NCI-H128 (cell line): Measurements from ENCODE around the gene MPPED2.

Experiments used
- DNase-seq: peaks from one replicate; lab custom pipeline; 2025; ENCODE audit not compliant: unreplicated experiment; lab: John Stamatoyannopoulos, UW

MPPED2 gene

DNA sequence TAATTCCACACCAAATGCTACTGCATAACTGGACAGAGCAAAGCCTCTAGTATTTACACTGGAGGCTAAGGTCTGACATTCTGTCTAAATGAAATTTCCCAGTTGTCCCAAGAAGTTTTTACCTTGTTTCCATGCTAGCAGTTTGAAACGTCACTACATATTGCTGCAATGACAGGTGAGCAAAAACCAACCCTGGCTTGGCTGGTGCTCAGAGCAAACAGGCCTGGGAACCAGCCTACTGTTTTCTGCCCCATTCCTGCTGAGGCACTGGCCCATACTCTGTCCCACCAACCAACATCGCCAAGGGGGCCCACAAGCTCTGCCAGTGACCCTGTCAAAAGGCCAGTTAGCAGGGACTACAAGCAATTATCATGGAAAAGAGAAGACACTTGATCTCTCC is 131.1 kb downstream of the MPPED2 start:
- DNase-seq: no peak

GRCh38 chr11:30454541-30454940 is 131.6 kb downstream of the MPPED2 start:
- DNase-seq: no peak

GRCh38 chr11:30454111-30454510 is 132.0 kb downstream of the MPPED2 start:
- DNase-seq: no peak

- DNase-seq: no peak
Observed at GRCh38 chr11:30453705-30454104, 132.4 kb downstream of the MPPED2 start.

DNA sequence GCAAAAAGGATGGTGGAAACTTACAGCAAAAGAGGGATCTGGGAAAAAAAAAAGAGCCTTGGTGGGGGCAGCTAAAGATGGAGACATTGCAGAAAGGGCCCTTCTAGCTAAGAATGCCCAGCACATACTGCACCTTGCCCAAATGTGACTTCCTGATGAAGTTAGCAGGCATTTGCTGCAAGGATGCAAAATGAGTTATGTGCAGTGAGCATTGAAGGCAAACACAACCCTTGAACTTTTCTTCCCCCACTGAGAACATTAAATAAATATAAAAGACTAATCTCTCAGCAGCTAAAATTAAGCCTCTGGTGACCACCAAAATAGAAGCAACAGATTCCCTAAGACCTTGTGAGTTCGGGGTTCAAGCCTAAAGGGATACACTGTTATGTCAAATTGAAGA is 133.3 kb downstream of the MPPED2 start:
- DNase-seq: no peak

DNA sequence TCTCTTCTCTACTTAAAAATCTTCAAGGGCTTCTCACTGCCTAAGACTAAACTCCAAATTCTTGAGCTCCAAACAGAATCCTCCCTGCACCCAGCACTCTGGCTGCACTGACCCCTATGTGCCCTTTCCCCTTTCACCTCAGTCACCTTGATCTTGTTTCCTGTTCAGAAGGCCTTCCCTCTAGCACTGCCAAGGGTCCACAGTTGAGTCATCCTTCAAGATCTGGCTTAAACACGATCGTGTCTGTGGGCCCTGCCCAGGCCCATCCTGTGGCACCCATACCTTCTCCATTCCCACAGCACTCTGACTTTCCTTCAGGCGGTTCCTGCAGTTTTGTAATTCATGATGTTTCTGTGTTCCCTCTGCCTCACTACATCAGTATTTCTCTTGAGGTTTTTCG is 134.0 kb downstream of the MPPED2 start:
- DNase-seq: no peak

DNA sequence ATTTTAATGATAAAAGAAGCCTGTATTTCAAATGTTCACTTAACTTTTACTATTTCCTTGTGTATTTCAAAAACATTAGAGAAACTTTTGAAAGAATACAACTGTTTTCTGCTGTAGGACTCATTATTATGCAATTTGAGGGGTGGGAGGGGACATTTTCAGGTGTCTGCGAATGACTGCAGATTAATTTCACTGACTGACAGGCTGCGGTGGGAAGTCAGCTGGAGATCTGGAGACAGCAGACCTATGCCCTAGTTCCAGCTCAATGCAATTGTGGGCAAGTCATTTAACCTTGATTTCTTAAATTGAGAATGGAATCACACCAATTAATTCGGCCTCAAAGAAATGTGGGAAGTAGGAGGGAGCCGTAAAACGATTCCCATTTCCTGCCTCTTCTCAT is 134.5 kb downstream of the MPPED2 start:
- no peak for DNase-seq

- no peak for DNase-seq
Observed at GRCh38 chr11:30451167-30451566, 135.0 kb downstream of the MPPED2 start.

DNA sequence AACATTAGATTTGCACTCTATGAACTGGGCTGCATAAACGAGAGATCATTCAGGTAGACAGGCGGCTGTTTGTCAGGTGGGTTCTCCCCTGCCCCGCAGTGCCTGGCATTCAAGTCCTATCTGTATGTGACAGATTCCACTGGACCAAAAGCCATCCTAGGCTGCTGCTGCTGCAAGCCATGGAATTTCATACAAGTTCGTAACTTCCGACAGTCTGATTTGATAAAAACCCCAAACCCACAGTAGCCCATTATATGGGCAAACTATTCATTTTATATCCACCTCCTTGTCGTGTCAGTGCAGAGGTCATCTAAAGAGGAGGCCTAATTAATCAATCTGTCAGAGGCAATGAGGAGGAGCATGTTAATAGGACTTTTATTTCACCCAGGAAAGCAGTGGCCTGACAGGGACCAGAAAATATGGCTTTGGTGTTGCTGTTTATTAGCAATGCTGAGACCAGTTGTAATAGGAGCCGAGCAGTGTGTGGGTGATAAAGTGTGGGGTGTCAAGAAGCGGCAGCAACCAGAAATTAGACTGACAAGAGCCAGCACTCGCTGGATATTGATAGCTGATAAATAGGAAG is 139.0 kb downstream of the MPPED2 start:
- DNase-seq: no peak

DNA sequence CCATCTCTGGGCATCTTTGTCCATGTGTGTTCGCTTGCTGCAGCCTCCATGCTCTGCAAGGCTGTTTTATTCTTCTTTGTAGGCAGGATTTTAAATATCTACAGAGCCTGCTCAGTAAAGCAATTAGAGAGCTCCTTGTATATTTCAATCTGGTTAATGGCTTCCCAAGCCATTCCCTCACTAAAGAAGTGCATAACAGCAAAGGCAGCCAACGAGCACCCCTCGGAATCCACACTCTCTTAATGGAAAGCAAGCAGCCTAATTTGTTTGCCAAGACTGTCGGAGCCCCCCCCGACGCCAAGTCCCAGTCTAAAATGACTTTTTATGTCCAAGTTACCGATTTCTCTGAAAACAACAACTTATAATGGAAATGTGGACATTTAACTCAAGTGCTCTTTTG is 139.6 kb downstream of the MPPED2 start:
- no peak for DNase-seq

DNA sequence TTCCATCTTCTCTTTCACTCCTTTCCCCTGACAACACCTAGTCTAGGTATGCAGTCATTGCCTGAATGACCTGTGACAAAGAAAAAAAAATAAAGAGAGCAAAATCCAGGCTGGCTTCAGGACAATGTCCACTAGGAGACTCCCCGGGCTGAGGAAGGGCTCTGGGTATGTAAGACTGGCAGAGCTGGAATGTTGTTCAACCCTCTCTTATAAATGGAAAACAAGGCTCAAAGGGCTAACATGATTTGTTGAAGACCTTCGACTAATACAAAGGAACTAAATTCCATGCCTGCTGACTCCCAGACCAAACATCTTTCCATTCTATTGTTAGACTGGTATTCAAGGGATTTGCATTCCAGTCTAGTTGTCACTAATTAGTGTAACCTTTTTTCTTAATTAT is 141.1 kb downstream of the MPPED2 start:
- no peak for DNase-seq

DNA sequence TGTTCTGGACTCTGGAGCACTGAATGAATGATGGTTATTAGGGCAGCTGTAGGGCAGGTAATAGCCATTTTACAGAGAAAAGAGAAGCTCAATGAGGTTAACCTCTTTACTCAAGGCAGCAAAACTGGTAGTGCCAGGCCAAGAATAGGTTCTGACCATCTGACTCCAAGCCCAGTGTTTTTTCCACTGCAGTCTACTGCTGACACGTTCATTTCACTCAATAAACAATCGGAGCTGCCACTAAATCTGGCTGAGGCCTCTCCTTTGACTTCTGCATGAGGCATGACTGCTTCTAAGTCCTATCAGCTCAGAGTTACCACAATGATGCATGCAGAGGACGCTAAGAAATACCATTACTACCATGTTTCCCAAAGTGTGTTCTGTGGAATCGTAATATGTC is 145.6 kb downstream of the MPPED2 start:
- no peak for DNase-seq

DNA sequence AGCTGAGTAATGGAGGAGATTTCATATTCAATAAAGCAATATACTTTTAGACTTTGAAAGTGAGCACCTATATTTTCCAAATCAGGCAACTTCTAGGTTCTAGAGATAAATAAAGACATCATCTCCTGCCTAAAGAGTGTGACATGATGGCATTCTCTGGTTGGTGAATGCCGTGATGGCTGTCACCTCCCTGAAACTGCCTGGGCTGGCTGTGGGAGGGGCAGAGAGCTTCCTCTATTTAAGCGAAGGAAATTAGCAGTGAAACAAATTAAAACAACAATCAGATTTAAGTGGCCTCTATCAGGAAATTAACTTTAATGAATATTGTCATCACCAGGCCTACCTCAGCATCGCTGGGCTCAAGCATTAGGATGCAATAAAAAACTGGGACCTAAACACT is 149.4 kb downstream of the MPPED2 start:
- no peak for DNase-seq

- no peak for DNase-seq
Observed at GRCh38 chr11:30435488-30435887, 150.7 kb downstream of the MPPED2 start.

- DNase-seq: no peak
Observed at GRCh38 chr11:30434901-30435300, 151.3 kb downstream of the MPPED2 start.

GRCh38 chr11:30433831-30434230 is 152.3 kb downstream of the MPPED2 start:
- no peak for DNase-seq

DNA sequence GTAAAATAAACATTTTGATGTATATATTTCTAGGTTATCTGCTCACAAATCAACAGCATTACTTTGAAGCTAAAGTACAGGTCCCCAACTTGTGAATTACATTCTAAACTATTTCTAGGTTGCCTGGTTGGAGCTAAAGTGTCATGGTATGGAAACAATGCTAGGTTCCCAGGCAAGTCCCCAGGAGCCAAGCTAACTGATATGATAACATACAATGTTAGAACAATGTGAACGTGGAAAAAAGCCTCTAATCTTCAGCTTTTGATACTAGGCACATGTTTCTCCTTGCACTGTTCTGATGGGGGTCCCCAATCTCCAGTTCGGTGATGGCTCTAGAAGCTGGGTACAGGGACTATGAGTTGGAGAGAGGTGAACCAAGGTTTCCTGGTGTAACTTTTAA is 153.4 kb downstream of the MPPED2 start:
- no peak for DNase-seq

- DNase-seq: no peak
Observed at GRCh38 chr11:30432178-30432577, 154.0 kb downstream of the MPPED2 start.

DNA sequence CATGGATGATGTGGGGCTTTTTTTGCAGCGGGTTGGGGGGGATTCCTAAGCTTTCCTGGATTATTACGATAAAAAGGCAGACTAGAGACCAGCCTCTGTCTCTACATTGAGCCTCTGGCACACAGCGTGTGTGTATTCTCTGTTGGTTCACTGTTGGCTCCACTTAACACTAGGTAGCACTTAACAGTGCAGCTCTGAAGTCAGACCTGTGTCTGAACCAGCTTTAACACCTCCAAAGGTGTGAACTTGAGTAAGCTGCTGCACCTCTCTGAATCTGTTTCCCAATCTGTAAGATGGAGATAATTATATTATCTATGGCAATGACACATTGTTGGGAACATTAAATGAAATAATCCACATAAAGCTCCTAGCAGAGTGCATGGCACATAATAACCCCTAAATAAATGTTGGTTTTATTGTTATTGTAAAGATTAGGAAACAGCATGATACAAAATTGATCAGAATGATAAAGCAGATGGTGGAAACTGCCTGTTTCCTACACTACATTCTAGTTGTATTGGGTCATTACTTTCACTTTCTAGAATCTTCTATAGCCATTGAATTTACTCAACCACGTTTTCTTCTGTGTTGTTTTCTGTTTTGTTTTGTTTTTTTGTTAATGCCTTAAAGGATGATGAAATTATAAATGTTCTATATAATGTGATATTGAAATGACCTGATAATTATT is 154.9 kb downstream of the MPPED2 start:
- no peak for DNase-seq

- DNase-seq: no peak
Observed at GRCh38 chr11:30429550-30429949, 156.6 kb downstream of the MPPED2 start.

DNA sequence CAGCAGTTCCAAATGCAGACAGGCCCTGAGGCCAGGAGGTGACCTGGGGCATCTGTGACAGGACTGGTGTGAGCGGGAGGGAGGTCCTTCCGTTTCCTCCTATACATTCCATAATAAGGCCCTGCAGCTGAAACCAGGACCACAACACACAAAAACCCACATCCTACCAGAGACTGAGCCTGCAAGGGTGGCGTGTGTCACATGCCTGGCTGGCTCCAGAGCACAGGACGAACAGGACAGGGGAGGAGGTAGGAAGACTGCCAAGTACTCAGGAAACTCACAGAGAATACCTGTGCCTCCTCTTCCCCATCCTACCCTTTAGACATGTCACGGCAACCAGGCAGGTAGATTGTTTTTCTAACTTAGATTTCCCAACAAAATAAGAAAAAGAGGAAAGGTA is 159.4 kb downstream of the MPPED2 start:
- DNase-seq: no peak

DNA sequence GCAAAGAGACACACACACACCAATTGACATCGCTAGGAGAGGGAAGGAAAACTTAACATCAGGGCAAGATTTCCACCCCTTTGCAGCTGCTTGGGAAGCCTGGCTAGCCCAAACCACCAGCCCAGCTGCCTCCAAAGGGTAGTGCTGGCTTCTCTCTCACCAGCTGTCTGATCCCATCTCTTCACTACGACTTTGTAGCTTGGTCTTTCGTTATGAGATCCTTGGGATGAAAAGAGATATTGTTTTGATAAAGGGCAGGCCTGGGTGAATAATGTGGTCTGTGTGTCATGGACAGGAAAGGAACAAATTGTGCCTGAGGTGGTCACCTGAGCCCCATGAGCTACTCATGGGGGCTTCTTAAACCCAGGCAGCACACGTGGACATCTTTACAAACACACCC is 161.3 kb downstream of the MPPED2 start:
- DNase-seq: no peak

GRCh38 chr11:30424321-30424720 is 161.8 kb downstream of the MPPED2 start:
- DNase-seq: no peak
